ENCODE results near the gene TAF1D.
"Not testable (repeated sequence)": the region's sequence is repeated elsewhere in the genome, so short reads cannot be mapped to it uniquely, and the experiment has no call there.

TAF1D gene

DNA sequence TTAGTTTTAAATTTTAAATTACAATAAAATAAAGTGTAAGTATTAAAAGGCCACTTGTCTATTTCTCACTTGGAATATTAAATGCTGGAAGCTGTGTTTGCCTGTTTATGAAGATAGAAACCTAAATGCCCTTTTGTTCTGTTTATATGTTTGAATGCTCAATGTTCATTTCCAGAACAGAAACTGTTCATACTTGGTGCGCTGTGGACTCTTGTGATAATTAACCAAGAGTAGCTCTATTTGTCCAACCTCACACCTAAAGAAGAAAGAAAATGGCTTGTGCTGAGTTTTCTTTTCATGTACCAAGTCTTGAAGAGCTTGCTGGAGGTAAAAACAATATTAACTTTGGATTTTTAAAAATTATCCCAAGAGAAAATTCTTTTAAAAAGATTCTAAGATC is 5.8 kb upstream of the TAF1D start:
- DNase-seq (ENCODE audit: low read depth in 2 of 2), result no peak

- DNase-seq (ENCODE audit: low read depth in 2 of 2), result no peak
These were observed 4.8 kb upstream of the TAF1D start for GRCh38 chr11:93746101-93746500.

DNA sequence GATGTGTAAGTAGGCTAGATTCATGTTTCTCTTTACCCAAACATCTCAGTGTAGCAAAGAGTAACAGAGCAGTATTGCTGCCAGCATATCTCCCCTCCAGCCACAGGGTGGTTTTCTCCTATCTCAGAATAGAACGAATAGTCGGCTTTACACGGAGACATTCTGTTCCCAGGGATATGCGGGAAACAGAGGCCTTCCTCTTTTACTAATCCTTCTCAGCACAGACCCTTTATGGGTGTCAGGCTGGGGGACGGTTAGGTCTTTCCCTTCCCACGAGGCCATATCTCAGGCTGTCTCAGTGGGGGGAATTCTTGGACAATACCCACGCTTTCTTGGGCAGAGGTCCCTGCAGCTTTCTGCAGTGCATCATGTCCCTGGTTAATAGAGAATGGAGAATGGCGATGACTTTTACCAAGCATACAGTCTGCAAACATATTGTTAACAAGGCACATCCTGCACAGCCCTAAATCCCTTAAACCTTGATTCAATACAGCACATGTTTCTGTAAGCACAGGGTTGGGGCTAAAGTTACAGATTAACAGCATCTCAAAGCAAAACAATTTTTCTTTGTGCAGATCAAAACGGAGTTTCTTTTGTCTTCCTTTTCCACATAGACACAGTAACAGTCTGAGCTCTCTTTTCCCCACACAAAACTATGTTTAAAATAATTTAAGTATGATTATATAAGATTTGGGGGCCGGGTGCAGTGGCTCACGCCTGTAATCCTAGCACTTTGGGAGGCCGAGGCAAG is 3.9 kb upstream of the TAF1D start:
- not testable (repeated sequence) for DNase-seq (ENCODE audit: low read depth in 2 of 2)

DNA sequence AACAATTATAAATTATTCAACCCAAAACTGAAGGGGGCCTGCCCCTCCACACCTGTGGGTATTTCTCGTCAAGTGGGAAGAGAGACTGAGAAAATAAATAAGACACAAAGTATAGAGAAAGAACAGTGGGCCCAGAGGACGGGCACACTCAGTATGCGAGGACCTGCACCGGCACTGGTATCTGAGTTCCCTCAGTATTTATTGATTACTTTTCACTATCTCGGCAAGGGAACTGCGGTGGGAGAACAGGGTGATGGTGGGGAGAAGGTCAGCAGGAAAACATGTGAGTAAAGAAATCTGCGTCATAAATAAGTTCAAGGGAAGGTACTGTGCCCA is 3.3 kb upstream of the TAF1D start:
- DNase-seq (ENCODE audit: low read depth in 2 of 2), result no peak

DNA sequence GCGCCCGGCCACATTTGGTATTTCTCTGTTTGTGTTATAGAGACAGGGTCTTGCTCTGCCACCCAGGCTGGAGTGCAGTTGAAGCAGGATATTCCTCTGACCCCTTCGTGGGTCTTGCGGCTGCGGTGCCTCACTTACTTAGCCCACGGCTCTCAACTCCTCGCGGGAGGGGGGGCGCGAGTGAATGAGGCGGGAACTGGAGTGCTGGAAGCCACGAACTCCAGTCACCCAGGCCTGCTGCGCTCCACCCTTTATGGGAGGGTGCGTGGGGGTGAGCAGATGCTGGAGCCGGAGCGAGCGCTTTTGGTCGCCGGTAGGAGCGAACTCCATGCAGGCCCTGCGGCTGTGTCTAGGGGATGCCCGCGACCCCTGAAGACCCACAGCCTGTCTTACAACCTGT is 2.0 kb upstream of the TAF1D start:
- no peak for DNase-seq (ENCODE audit: low read depth in 2 of 2)

GRCh38 chr11:93741882-93742226 is 559 bp upstream of the TAF1D start:
- DNase-seq (ENCODE audit: low read depth in 2 of 2), result no peak

GRCh38 chr11:93740730-93741093 is 583 bp downstream of the TAF1D start:
- peak in 1 of 2 donors; percentile 39 for DNase-seq (ENCODE audit: low read depth in 2 of 2)

DNA sequence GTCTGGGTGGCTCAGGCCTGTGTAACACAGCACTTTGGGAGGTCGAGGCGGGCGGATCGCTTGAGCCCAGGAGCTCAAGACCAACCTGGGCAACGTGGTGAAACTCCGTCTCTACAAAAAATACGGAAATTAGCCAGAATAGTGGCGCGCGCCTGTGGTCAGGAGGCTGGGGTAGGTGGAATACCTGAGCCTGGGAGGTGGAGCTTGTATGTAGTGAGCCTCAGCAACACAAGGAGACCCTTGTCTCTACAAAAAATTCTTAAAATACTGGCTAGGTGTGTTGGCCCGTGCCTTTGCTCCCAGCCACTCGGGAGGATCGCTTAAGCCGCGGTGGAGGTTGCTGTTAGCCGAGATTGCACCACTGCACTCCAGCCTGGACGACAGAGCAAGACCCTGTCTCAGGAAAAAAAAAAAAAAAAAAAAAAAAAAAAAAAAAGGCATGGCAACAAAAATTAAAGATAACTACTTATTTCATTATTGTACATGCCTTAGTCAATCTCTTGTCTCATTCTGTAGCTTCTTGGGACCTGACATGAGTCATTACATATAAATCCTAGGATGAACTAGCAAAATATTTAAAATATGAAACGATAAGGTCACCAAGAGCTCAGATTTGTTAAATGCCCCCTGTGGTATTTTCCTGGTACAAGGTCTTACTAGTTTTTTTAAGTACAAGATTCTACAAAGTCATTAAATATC is 1.1 kb downstream of the TAF1D start:
- DNase-seq (ENCODE audit: low read depth in 2 of 2), result no peak

DNA sequence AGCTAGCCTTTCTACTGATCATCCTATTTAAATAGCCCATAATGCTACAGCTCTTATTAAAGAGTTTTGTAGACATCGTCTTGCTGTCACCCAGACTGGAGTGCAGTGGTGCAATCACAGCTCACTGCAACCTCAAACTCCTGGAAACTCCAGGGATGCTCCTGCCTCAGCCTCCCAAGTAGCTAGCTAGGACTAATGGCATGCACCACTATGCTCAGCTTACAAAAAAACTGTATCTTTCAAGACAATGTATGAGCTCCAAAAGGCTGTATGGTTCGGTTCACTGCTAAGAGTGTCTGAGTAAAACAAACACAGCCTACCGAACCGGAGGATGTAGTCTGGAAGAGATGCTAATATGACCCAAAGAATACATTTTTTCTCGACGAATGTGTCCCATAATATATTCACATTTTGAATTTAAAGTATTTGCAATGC is 2.6 kb downstream of the TAF1D start:
- DNase-seq (ENCODE audit: low read depth in 2 of 2), result no peak

DNA sequence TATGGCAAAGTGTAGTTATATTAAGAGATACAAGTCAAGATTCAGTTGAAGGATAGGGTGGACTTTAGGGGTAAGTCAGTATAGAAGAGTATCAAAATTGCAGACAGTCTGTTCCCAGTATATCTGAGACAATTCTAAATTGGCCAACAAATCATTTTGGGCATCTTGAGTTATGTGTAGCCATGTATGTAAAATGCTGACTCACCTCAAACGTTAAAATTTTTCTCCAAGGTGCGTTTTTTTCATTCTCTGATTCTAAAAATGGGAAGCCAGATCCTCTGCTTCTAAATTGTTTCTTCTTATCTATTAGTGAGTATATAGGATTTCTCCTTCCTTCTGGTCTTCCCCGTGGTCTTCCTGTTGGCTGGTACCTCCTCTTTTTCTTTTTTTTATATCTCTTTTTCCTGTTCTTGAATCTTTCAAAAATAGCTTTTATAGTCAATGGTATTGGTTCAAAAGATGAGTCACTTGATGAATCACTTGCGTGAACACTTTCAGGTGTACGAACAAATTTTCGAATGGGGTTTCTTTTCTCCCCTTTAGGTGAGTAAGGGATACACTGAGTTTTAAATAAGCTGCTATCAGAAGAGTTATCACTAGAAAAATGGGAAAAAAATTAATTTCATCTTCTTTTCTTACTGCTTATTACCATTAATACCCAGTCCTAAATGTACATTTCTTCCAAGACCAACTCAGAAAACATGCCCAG is 3.2 kb downstream of the TAF1D start:
- no peak for DNase-seq (ENCODE audit: low read depth in 2 of 2)

DNA sequence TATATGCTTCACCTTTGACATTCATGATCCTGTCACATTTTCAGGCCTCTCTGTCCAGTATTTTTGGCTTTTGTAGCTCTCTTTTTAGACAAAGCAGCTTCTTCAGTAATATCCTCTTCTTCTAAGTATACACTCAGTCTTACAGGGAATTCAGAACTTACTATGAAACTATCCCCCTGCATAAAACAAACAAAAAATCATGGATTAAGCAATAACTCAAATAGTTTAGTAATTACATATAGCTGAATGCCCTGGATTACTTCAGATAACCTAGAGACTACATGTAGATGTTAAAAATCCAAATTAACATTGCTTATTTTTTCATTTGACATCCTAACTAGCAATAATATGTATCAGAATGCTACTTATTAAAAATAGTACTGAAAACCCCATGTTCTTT is 5.2 kb downstream of the TAF1D start:
- no peak for DNase-seq (ENCODE audit: low read depth in 2 of 2)

- no peak for DNase-seq (ENCODE audit: low read depth in 2 of 2)
These were observed 5.7 kb downstream of the TAF1D start for GRCh38 chr11:93735627-93736026.

- no peak for DNase-seq (ENCODE audit: low read depth in 2 of 2)
These were observed 6.7 kb downstream of the TAF1D start for GRCh38 chr11:93734427-93735222.

GRCh38 chr11:93733474-93733873 is 7.8 kb downstream of the TAF1D start:
- no peak for DNase-seq (ENCODE audit: low read depth in 2 of 2)

GRCh38 chr11:93732237-93732892 is 8.9 kb downstream of the TAF1D start:
- no peak for DNase-seq (ENCODE audit: low read depth in 2 of 2)

DNA sequence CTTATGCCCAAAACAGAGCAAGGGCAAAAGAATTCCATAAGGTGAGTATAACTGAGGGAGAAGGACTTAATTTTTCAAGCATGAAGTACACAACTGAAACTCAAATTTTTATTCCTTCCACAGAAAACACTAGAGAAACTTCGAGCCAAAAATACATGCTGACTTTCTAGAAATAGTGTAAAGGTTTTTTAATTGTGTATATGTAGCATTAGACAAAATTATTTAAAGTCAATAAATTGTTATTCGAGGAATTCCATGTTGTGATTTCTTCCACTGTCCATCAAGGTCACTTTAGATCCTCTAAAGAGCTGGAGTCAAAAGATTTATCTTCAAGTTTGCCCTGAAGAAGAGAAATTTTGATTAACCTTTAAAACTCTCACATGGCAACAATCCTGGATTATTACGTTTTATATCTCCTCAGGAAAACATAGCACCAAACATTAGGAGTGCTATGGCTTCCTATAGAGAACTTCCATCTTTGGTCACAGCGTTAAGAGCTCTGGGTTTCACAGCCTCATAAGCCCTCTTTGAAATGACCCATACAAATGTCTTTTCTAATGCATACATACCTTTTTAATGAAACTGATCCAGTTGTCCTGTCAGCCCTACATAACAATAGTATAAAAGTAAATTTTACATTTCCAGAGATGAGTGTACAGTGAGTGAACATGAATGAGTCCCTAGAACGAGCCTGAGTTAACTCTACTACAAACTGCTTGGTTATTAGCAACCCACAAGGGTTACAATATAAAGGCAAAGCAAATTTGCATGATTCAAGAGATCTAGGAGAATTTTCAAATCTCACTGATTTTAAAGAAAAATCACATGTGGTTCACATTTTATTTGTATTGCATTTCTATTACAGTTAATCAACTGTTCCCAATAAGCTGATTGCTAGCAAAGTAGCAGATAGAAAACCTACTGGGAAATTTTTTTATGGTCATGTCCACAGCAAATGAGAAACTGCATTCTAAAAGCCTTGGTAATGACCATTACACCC is 10.9 kb downstream of the TAF1D start:
- no peak for DNase-seq (ENCODE audit: low read depth in 2 of 2)

DNA sequence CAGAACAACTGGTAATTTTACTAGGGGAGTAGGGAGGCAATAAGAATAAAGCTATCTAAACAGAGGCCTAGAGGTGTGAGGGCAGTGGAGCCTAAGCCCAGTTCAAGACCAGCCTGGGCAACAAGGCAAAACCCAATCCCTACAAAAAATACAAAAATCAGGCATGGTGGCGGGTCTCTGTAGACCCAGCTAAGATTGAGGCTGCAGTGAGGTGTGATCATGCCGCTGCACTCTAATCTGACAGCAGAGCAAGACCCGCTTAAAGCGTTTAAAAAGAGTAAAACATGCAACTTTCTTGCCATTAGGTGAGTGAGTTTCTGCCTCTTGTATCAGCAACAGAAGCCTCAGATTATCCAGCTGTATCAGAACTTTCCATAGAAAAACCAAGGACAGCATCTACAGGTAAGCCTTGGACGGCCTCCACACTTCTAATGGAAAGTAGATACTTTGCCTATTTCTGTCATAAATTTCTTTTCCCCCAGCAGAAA is 12.1 kb downstream of the TAF1D start:
- DNase-seq (ENCODE audit: low read depth in 2 of 2), result no peak

DNA sequence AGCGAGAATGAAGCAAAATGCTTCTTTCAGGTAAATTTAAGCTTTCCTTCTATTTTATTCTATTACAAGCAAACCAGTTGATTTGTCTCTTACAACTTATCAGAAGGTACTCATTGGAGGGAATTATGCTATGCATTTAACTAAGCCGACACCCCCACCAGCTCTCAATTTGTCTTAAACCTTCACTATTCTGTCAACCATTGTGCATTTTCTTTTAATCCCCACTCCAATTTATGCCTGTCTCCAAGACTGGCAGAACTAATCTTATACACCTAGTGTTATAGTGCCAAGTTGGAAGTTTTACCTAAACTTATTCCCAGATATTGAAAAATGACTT is 12.5 kb downstream of the TAF1D start:
- DNase-seq (ENCODE audit: low read depth in 2 of 2), result no peak

GRCh38 chr11:93727985-93728791 is 13.1 kb downstream of the TAF1D start:
- DNase-seq (ENCODE audit: low read depth in 2 of 2), result no peak

GRCh38 chr11:93724089-93724488 is 17.2 kb downstream of the TAF1D start:
- DNase-seq (ENCODE audit: low read depth in 2 of 2), result no peak

Measured in stimulated activated CD8-positive, alpha-beta memory T cell treated with anti-CD3 and anti-CD28 coated beads, Interleukin-2, amount 100 ng/mL, for 1 hour (primary cell).